ENCODE measurements around the gene MARCOL.
"Not testable (repeated sequence)": the region's sequence is repeated elsewhere in the genome, so short reads cannot be mapped to it uniquely, and the experiment has no call there.

Gene MARCOL

GRCh38 chr5:148268566-148268965 lies 30.2 kb downstream of the MARCOL start, which contains the start of gene SPINK13:
Gene SPINK13 (plus strand): TSS chr5:148268794. CDS start chr5:148270073, 1,279 bp downstream.
- no peak for DNase-seq

GRCh38 chr5:148275129-148275528 lies 36.8 kb downstream of the MARCOL start:
- DNase-seq: not testable (repeated sequence)

GRCh38 chr5:148280893-148281292 lies 42.6 kb downstream of the MARCOL start:
- DNase-seq: not testable (repeated sequence)

GRCh38 chr5:148281336-148281735 lies 43.0 kb downstream of the MARCOL start:
- DNase-seq: not testable (repeated sequence)

GRCh38 chr5:148290271-148291195 lies 52.2 kb downstream of the MARCOL start:
- DNase-seq: no peak
